Measurements from ENCODE around the gene ITK.

GRCh38 chr5:157303667-157304327 is 123.2 kb downstream of the ITK start:
- TF ChIP-seq, protein P1, sequence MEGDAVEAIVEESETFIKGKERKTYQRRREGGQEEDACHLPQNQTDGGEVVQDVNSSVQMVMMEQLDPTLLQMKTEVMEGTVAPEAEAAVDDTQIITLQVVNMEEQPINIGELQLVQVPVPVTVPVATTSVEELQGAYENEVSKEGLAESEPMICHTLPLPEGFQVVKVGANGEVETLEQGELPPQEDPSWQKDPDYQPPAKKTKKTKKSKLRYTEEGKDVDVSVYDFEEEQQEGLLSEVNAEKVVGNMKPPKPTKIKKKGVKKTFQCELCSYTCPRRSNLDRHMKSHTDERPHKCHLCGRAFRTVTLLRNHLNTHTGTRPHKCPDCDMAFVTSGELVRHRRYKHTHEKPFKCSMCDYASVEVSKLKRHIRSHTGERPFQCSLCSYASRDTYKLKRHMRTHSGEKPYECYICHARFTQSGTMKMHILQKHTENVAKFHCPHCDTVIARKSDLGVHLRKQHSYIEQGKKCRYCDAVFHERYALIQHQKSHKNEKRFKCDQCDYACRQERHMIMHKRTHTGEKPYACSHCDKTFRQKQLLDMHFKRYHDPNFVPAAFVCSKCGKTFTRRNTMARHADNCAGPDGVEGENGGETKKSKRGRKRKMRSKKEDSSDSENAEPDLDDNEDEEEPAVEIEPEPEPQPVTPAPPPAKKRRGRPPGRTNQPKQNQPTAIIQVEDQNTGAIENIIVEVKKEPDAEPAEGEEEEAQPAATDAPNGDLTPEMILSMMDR (IDR thresholded peaks at IDR 0.05) = no peak
- no peak for TF ChIP-seq POLR2A (IDR thresholded peaks at IDR 0.05)
